Muscle of leg (tissue), 11 donors: ENCODE data around the gene LGALS1. TPM values are rescaled to one million over a fixed set of nuclear protein-coding genes. Genes with fewer than 3 reads are reported as not detected.

Source experiments
- DNase-seq: peaks from one replicate; pipeline ENCODE4 v3.0.0; 2013
- H3K27ac ChIP-seq: one replicate; pipeline ENCODE4 v1.5.1; 2013; ENCODE audit warnings: mild to moderate bottlenecking, low read length, control low read depth
- H3K27me3 ChIP-seq: one replicate; pipeline ENCODE4 v1.6.1; 2013; ENCODE audit warnings: low read length; ENCODE audit not compliant: control insufficient read depth, insufficient read depth
- H3K36me3 ChIP-seq: one replicate; pipeline ENCODE4 v1.6.1; 2013; ENCODE audit warnings: low read length; ENCODE audit not compliant: control insufficient read depth, insufficient read depth
- H3K4me1 ChIP-seq: one replicate; pipeline ENCODE4 v1.6.1; 2013; ENCODE audit warnings: low read length; ENCODE audit not compliant: control insufficient read depth, insufficient read depth
- H3K4me3 ChIP-seq: one replicate; pipeline ENCODE4 v1.5.1; 2013; ENCODE audit warnings: low read length, control low read depth
- H3K9me3 ChIP-seq: replicated peaks from 2 replicates; pipeline ENCODE4 v1.6.1; 2013; ENCODE audit warnings: low read depth, low read length; ENCODE audit not compliant: control insufficient read depth
- WGBS: methylation state at CpG from one replicate; pipeline ENCODE4 v1.1.5; 2013; ENCODE audit warnings: missing lambda C conversion rate; ENCODE audit not compliant: insufficient coverage; 5-methylcytosine and 5-hydroxymethylcytosine counted together
- polyA plus RNA-seq, 8 donors: library from polyadenylated mRNA; unstranded; fragments of 120-200 nt; gene quantifications; one replicate each; pipeline versions ENCODE4 v1.2.1 to v1.2.3, GENCODE V29; 2013; ENCODE audit warnings: inconsistent platforms in 1 of 8, low replicate concordance in 1 of 8; ENCODE audit not compliant: insufficient read length in 8 of 8, insufficient read depth in 1 of 8
- total RNA-seq: library from RNA; stranded (reverse); fragments of 120-200 nt; gene quantifications from one replicate; pipeline ENCODE4 v1.2.4, GENCODE V29; 2013

Gene LGALS1
- total and polyA plus RNA-seq, 9 donors: 1,526 to 2,864 (median 2,103) TPM

DNA sequence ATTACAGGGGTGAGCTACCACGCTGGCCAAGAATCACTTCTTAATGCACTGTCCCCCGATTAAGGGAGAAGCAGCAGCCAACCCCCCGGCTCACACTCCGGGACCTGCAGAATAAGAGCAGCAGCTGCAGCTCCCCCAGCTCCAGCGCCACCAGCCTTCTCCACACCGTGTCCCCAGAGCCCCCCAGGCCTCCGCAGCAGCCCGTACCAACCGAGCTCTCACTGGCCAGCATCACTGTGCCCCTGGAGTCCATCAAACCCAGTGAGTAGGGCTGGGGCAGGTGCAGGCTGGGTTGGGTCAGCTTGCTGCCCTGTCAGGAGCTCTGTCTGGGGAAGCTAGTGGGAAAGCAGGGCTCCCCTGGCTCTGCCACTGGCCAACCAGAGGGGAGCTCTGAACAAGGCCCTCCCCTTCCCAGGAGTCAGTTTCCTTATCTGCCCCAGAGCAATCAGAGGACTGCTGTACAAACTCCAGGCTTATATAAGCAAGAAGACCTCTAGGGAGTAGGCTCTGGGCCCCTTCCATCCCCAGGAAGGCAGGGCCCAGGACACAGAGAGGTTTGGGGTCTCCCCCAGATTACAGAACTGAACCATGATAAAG is 44.5 kb upstream of the LGALS1 start:
- Histone ChIP-seq H3K27me3 (no peaks in the 10 kb centered on the region), H3K9me3 (no peaks in the 10 kb centered on the region), H3K4me3 (no peak overlapping the region), H3K36me3 (peaks cover 57% of the 10 kb centered on the region), H3K4me1 (peaks cover 71% of the 10 kb centered on the region), H3K27ac (peak overlapping the region; percentile 87)
- DNase-seq: peak; percentile 14
- WGBS: 92% methylated on average over 4 of the region's 9 CpGs

DNA sequence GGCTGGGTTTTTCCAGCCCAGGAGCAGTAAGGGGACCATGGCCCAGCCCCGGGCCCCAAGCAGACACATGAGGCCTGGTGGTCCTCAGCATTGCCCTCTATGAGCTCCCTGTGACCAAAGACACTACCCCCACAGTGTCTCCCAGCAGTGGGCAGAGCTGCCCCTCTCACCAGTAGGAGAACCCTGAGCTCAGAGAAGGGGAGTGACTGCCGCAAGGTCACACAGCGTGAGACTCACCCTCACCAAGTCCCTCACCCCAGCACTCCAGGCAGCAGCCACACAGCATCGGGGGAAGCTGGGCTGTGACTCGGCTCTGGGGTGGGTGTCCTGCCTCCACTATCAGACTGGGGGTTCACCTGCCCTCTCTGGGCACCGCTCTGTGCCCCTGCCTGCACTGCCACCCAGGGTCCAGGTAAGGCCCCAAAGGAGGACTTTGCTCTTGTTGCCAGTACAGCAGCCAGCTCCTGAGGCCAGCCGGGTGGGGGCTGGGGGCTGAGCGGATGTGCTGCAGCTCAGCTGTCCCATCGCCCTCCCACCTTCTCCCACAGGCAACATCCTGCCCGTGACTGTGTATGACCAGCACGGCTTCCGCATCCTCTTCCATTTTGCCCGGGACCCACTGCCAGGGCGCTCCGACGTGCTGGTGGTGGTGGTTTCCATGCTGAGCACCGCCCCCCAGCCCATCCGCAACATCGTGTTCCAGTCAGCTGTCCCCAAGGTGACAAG is 43.8 kb upstream of the LGALS1 start:
- 77% methylated on average over 18 of the region's 19 CpGs for WGBS
- Histone ChIP-seq H3K36me3 (peaks cover 51% of the 10 kb centered on the region), H3K4me1 (peaks cover 69% of the 10 kb centered on the region), H3K4me3 (no peak overlapping the region), H3K9me3 (no peaks in the 10 kb centered on the region), H3K27me3 (no peaks in the 10 kb centered on the region), H3K27ac (peak overlapping the region; percentile 87)
- peak; percentile 36 for DNase-seq

DNA sequence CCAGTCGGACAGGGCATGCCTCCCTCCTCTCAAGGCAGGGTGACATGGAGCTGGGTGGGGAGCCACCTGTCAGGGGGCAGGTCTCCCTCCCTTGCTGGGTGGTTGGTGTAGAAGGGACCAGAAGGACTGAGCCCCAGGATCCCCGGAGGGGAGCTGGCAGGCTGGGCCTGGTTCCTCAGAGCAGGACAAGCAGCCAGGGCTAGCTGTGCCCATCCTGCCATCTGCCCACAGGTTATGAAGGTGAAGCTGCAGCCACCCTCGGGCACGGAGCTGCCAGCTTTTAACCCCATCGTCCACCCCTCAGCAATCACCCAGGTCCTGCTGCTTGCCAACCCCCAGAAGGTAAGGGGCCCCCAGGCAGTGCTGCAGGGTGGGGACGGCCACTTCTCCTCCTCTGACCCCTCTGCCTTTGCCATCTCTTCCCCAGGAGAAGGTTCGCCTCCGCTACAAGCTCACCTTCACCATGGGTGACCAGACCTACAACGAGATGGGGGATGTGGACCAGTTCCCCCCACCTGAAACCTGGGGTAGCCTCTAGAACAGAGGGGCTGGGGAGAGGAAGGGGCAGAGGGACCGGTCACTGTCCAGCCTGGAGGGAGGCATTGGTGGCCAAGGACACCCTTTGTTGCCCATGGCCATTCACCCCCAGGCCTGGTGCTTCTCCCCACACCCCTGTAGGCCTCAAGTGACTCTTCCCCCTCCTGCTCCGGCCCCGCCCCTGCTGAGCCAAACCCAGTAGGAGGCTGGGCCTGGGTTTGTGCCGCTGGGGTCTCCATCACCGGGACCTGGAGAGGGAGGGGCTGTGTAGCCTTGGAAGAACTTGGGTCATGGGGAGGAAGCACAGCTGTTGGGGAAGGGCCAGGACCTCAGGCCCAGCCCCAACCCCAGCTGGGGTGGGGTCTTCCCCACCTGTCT is 43.0 kb upstream of the LGALS1 start:
- 73% methylated on average over 8 of the region's 14 CpGs for WGBS
- peaks cover 47% of the 10 kb centered on the region for H3K36me3 ChIP-seq
- H3K4me3 ChIP-seq: no peak overlapping the region
- H3K27me3 ChIP-seq: no peaks in the 10 kb centered on the region
- H3K4me1 ChIP-seq: peaks cover 68% of the 10 kb centered on the region
- H3K9me3 ChIP-seq: no peaks in the 10 kb centered on the region
- peak overlapping the region; percentile 87 for H3K27ac ChIP-seq
- DNase-seq: peak; percentile 57

DNA sequence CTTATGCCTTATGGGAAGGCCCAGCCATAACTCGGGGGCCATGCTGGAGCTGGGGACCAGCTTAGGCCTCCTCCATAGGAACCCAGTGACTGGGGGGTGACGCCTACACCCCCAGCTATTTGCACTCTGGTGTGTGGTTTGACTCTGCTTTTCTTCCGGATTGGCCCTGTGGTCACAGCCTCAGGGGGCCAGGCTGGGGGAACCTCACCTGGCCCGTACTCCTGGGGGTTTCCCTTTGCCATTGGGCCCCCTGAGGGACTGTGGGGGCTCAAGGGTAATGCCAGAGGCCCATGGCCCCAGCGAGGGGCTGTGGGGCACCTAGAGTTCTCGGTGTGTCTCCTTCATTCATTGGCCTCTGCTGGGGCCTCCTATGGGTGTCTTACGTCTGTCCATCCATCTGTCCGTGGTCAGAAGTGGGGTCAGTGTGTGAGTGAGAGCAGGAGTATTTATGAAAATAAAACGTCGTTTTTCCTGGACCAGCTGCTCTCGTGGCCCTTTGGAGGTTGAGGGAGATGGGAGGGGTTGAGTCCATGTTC is 42.3 kb upstream of the LGALS1 start:
- Histone ChIP-seq H3K36me3 (peaks cover 41% of the 10 kb centered on the region), H3K4me1 (peaks cover 68% of the 10 kb centered on the region), H3K27me3 (no peaks in the 10 kb centered on the region), H3K27ac (peak overlapping the region; percentile 87), H3K9me3 (no peaks in the 10 kb centered on the region), H3K4me3 (no peak overlapping the region)
- DNase-seq: no peak
- 16% methylated on average over 6 of the region's 11 CpGs for WGBS

DNA sequence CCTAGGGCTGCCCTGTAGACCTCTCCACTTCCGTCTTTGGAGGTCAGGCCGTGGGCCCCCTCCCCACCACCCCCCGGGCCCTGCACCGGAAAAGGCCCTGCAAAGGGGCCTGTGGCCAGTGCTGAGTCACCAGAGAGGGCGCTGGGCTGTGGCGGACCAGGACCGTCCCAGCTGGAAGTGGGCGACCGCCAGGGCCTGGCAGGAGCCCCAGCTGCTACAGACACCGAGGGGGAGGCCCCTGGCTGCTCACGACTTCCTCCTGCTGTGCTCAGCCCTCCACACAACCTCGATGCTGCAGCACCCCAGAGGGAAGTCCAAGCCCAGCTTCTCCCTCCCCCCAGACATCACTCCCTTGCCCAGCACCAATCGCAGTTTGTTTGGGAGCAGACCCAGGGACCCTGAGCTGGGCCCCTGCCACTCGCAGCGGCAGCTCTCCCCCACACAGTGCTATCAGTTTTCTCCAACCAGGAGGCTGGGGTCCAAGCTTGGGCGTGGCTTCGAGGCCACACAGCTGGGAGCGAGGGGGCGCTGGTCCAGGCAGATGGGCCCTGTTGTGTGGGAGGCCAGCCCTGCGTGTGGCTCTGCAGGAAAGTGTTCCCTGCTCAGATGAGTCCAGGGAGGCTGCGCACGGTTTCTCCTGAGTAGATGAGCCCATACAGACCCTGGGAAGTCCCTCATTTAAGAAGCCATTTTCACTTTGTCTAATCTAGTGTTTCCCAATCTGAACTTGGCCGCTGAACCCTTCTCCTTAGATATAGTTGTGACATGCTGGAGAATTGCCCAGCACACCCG is 41.6 kb upstream of the LGALS1 start:
- H3K4me3 ChIP-seq: peak overlapping the region; percentile 9
- peak overlapping the region; percentile 87 for H3K27ac ChIP-seq
- peaks cover 73% of the 10 kb centered on the region for H3K4me1 ChIP-seq
- peak; percentile 98 for DNase-seq
- H3K9me3 ChIP-seq: no peaks in the 10 kb centered on the region
- 1% methylated on average over 14 of the region's 24 CpGs for WGBS
- peaks cover 35% of the 10 kb centered on the region for H3K36me3 ChIP-seq
- H3K27me3 ChIP-seq: no peaks in the 10 kb centered on the region

DNA sequence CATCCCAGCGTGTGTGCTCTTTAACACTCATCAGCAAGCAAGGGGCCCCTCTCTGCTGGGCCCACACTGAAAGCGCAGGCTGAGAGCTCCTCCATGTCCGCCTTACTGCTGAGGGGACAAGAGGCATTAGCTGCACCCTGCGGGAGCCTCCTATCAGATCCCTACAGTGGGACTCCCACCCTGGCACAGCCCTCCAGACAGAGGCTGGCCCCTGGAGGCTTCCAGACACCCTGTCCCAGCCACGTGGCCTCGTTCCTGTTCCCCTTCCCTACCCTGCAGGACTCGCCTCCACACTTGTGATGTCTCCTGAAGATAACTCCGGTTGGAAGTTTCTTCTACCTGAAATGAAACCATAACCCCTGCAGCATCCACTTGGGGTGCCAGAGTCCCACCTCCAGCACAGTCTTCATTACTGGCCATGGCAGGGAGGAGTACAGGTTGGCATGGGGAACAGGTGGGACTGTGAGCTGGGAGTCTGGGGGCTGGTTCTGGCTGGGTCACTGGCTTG is 41.0 kb upstream of the LGALS1 start:
- peaks cover 78% of the 10 kb centered on the region for H3K4me1 ChIP-seq
- DNase-seq: no peak

DNA sequence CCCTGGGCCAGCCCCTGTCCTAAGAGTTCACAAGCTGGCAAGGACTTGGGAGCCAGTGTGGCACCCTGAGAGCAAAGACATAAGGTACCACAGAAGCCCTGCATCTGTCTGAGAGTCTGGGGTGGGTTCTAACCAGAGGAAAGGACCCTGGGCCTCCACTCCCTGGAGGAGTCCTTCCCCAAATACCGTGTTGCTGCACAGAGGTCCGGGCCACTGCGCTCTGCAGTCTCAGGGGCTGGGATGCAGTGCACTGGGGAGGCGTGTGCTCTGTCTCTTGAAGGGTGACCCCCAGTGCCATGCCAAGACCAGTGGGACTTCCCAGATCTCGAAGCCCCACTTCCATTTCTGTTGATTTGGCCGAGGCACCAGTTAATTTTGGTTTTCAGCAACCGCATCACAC is 40.3 kb upstream of the LGALS1 start:
- H3K9me3 ChIP-seq: no peaks in the 10 kb centered on the region
- peaks cover 84% of the 10 kb centered on the region for H3K4me1 ChIP-seq
- WGBS: 66% methylated on average over 6 of the region's 7 CpGs
- H3K36me3 ChIP-seq: peaks cover 22% of the 10 kb centered on the region
- H3K27ac ChIP-seq: peak overlapping the region; percentile 87
- H3K4me3 ChIP-seq: no peak overlapping the region
- no peaks in the 10 kb centered on the region for H3K27me3 ChIP-seq
- DNase-seq: peak; percentile 20

More for the DNA sequence above, 41.0 kb upstream of the LGALS1 start:
- Histone ChIP-seq H3K4me3 (peak overlapping the region; percentile 9), H3K36me3 (peaks cover 28% of the 10 kb centered on the region), H3K27me3 (no peaks in the 10 kb centered on the region), H3K27ac (peak overlapping the region; percentile 87), H3K9me3 (no peaks in the 10 kb centered on the region)
- WGBS: 21% methylated on average over 7 of the region's 8 CpGs

DNA sequence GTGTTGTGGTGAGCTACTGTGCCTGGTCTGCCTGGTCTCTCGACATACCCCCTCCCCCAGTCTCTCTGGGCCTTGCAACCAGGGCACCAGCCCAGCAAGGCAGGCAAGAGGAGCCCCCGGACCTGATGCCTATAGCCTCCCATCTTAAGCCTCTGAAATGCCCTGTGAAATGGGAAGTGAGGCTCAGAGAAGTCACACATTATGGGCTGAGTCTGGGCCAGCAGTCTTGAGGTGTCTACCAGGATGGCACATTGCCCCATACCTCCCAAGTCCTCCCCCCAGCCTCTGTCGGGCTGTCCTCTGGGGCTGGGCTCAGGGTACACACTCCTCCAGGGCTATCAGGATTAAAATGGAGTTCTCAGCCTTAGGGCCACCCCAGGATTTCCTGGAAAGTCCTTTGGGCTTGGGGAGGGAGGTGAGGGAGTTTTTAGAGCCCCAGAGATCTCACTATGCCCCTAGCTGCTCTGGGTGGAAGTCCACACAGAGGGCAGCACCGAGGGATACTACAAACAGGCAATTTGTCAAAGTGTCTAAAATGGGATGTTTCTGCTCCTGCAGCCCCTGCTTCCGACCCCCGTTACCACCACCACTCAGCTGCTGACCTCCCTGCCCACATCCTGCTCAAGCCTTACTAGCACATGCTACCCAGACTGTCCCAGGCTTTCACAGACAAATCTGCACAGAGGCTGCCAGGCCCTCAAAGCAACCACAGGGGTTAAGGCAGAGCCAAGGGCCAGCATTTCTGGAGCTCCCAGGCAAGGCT is 39.1 kb upstream of the LGALS1 start:
- Histone ChIP-seq H3K27me3 (no peaks in the 10 kb centered on the region), H3K9me3 (no peaks in the 10 kb centered on the region), H3K36me3 (peaks cover 14% of the 10 kb centered on the region), H3K4me3 (no peak overlapping the region), H3K4me1 (peaks cover 90% of the 10 kb centered on the region), H3K27ac (no peak overlapping the region)
- DNase-seq: peak; percentile 24
- 42% methylated on average over 2 of the region's 6 CpGs for WGBS

DNA sequence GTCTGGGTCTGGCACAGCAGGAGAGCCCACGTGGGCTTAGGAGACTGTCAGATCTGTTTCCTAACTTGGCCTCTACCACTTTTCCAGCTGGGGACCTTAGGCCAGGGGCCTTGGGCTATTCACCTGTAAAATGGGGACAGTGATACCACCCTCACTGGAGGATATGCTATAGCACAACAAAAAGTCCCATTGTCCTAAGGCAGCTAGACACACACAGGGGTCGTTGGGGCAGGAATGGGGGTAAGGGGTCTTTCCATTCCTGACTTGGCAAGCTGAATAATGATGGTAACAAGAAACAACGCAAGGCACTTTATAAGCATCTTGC is 38.5 kb upstream of the LGALS1 start:
- no peaks in the 10 kb centered on the region for H3K27me3 ChIP-seq
- no peak overlapping the region for H3K4me3 ChIP-seq
- no peak overlapping the region for H3K27ac ChIP-seq
- 0% methylated on average over 1 of the region's 3 CpGs for WGBS
- peaks cover 15% of the 10 kb centered on the region for H3K36me3 ChIP-seq
- DNase-seq: no peak
- H3K9me3 ChIP-seq: no peaks in the 10 kb centered on the region
- H3K4me1 ChIP-seq: peaks cover 85% of the 10 kb centered on the region
